Placental epithelial cell (primary cell): ENCODE measurements around the gene TAS2R30. TPM values are rescaled to one million over a fixed set of nuclear protein-coding genes. Genes with fewer than 3 reads are reported as not detected.

Experiments
- small RNA-seq: library from RNA; depleted of rRNA; stranded (forward); fragments of <200 nt; gene quantifications from one replicate; pipeline ENCODE3, GENCODE V24; 2012
- total RNA-seq: library from RNA; depleted of rRNA; stranded (reverse); fragments of >200 nt; gene quantifications from 2 replicates; pipeline ENCODE4 v1.2.3, GENCODE V29; 2012

The TAS2R30 gene, protein sequence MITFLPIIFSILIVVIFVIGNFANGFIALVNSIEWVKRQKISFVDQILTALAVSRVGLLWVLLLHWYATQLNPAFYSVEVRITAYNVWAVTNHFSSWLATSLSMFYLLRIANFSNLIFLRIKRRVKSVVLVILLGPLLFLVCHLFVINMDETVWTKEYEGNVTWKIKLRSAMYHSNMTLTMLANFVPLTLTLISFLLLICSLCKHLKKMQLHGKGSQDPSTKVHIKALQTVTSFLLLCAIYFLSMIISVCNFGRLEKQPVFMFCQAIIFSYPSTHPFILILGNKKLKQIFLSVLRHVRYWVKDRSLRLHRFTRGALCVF
- 5.5 and 7.0 TPM in 2 replicates for total RNA-seq

DNA sequence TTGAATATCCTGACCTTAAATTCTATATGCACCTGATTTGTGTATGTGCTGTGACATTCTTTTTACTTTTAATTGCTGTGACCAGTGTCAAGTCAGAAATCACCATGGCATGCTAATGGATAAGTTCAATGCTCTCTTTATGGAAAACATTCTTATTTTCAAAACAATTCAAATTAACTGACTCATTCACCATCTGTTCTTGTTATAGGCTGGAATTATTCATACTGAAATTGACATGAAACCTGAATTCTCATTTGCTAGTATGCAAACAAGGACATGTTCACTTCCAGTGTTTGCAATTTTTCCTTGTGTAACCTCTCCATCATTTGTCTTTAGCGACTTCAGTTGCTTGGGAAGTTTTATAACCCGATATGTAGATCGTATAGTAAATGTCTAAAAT lies at the start of gene TAS2R30:
TSS of gene TAS2R30 (minus strand) at position 340 of the 400 bp plus-strand sequence. CDS start 400 bp downstream, outside the sequence.

DNA sequence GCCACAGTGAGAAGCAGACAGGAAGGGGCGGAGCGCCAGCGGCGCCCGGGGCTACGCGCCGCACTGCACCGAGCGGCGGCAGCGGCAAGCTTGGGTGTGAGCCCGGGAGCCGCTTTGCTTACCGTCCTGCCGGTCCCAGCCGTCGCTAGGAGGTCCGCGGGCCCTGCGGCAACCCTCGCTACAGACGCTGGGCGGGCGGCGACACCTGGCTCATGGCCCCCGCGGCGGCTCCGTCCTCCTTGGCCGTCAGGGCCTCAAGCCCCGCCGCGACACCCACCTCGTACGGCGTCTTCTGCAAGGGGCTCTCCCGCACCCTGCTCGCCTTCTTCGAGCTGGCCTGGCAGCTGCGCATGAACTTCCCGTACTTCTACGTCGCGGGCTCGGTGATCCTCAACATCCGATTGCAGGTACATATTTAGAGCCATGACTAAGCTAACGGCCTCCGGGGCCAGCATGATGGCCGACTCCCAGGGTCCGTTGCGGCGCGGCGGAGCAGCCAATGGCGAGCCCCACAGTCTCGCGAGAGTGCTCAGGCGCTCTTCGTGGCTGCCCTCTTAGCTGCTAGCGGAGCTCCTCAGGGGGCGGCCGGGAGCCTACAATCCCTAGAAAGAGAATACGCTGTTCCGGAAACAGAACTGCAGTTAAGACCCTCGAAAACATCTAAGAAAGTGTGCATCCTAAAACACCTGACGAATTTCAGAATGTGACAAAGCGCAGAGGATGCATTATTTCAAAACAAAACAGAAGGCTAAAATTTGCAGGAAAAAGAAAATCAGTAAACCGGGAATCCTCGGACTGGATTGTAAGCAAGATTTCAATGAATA lies 36.9 kb upstream of the TAS2R30 start, which contains the start of gene SMIM10L1:
TSS of gene SMIM10L1 (plus strand) at position 50 of the 824 bp plus-strand sequence. CDS start at position 213, 163 bp downstream.

DNA sequence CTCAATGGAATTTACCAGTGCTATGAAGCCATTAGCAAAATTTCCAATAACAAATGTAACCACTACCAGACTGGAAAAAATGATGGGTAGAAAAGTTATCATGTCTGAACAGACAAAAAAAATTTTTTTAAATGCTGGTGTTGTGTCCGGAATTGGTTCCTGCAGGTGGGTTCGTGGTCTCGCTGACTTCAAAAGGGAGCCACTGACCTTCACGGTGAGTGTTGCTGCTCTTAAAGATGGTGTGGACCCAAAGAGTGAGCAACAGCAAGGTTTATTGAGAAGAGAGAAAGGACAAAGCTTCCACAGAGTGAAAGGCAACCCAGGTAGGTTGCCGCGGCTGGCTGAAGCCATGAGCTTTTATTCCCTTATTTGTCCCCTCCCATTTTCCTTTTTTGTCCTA lies 42.3 kb downstream of the TAS2R30 start, which contains the start of gene TAS2R43:
TSS of gene TAS2R43 (minus strand) at position 186 of the 400 bp plus-strand sequence. CDS start at position 102, 84 bp downstream.

Small RNA genes within 50 kb of the gene (small RNA-seq; reads per million reads assigned to genes)
- gene AC018630.1, result not detected

Other genes with a start within 250 kb of the TAS2R30 start
- 1.5 and 2.0 TPM in 2 replicates for gene TAS2R13, start 225.1 kb downstream of the TAS2R30 start, total RNA-seq
- gene PRH2, start 205.4 kb downstream of the TAS2R30 start, total RNA-seq, result 1.1 and 1.2 TPM in 2 replicates
- gene TAS2R14, start 195.4 kb downstream of the TAS2R30 start, total RNA-seq, result 2.5 and 2.7 TPM in 2 replicates
- 3.1 and 4.1 TPM in 2 replicates for gene TAS2R50, start 147.7 kb downstream of the TAS2R30 start, total RNA-seq
- gene TAS2R20, start 136.3 kb downstream of the TAS2R30 start, total RNA-seq, result 2.7 and 4.1 TPM in 2 replicates
- 4.7 and 6.2 TPM in 2 replicates for gene TAS2R19, start 112.0 kb downstream of the TAS2R30 start, total RNA-seq
- 3.1 and 7.1 TPM in 2 replicates for gene TAS2R31, start 103.2 kb downstream of the TAS2R30 start, total RNA-seq
- gene TAS2R46, start 72.3 kb downstream of the TAS2R30 start, total RNA-seq, result 2.5 and 2.7 TPM in 2 replicates
- gene TAS2R43, start 42.3 kb downstream of the TAS2R30 start, total RNA-seq, result 2.0 and 2.4 TPM in 2 replicates
- gene SMIM10L1, start 36.5 kb upstream of the TAS2R30 start, total RNA-seq, result 4.7 and 7.4 TPM in 2 replicates
- gene TAS2R42, start 52.3 kb upstream of the TAS2R30 start, total RNA-seq, result not detected in 2 replicates
- gene PRB3, start 135.1 kb upstream of the TAS2R30 start, total RNA-seq, result not detected in 2 replicates
- gene PRB4, start 175.8 kb upstream of the TAS2R30 start, total RNA-seq, result not detected in 2 replicates